ENCODE data around the gene TMPO.

- TF ChIP-seq CTCF (IDR thresholded peaks at IDR 0.05) (no peak), POLR2A (IDR thresholded peaks at IDR 0.05) (no peak)
Measured at GRCh38 chr12:98561846-98562245, 46.5 kb downstream of the TMPO start.

Measured in right lobe of liver (tissue), 4 donors.